ENCODE data around the gene CHN1.

CHN1 gene

GRCh38 chr2:174760845-174761473 is 244.2 kb downstream of the CHN1 start:
- DNase-seq: no peak

- no peak for DNase-seq
Observed at GRCh38 chr2:174759381-174760065, 245.7 kb downstream of the CHN1 start.

GRCh38 chr2:174756743-174757142 is 248.4 kb downstream of the CHN1 start:
- no peak for DNase-seq

- peak; percentile 70 for DNase-seq
Observed at GRCh38 chr2:174753038-174753633, 252.0 kb downstream of the CHN1 start.

- peak; percentile 36 for DNase-seq
Observed at GRCh38 chr2:174752403-174753037, 252.7 kb downstream of the CHN1 start.

GRCh38 chr2:174750923-174751441 is 254.2 kb downstream of the CHN1 start:
- peak; percentile 56 for DNase-seq

- peak; percentile 28 for DNase-seq
Observed at GRCh38 chr2:174749793-174750192, 255.4 kb downstream of the CHN1 start.

GRCh38 chr2:174748948-174749347 is 256.2 kb downstream of the CHN1 start:
- DNase-seq: peak; percentile 62
